Neuronal stem cell (in vitro differentiated cells): ENCODE results near the gene PAOX.

Source experiments
- DNase-seq: peaks from one replicate; pipeline ENCODE4 v3.0.0-alpha.2; 2013; ENCODE audit warnings: low spot score
- H2AFZ ChIP-seq: one replicate; pipeline ENCODE4 v1.6.1; 2013; ENCODE audit warnings: mild to moderate bottlenecking, low read length, inconsistent platforms
- H2AK5ac ChIP-seq: 2 replicates; pipeline ENCODE4 v1.6.1; 2013; ENCODE audit warnings: low read depth, mild to moderate bottlenecking, inconsistent platforms, low read length, moderate library complexity, mixed read lengths
- H2BK120ac ChIP-seq: 2 replicates; pipeline ENCODE4 v1.6.1; 2013; ENCODE audit warnings: low read depth, mild to moderate bottlenecking, inconsistent platforms, low read length, moderate library complexity, mixed read lengths
- H2BK12ac ChIP-seq: one replicate; pipeline ENCODE4 v1.6.1; 2013; ENCODE audit warnings: low read length, inconsistent platforms
- H2BK15ac ChIP-seq: 2 replicates; pipeline ENCODE4 v1.6.1; 2013; ENCODE audit warnings: mild to moderate bottlenecking, low read length, inconsistent platforms, mixed read lengths
- H2BK5ac ChIP-seq: one replicate; pipeline ENCODE4 v1.6.1; 2013; ENCODE audit warnings: inconsistent platforms, mild to moderate bottlenecking, low read length, moderate library complexity
- H3K14ac ChIP-seq: one replicate; pipeline ENCODE4 v1.6.1; 2013; ENCODE audit warnings: low read length, inconsistent platforms
- H3K18ac ChIP-seq: 2 replicates; pipeline ENCODE4 v1.6.1; 2013; ENCODE audit warnings: low read length, inconsistent platforms
- H3K23ac ChIP-seq: 2 replicates; pipeline ENCODE4 v1.6.1; 2013; ENCODE audit warnings: low read depth, mild to moderate bottlenecking, mixed read lengths, low read length, inconsistent platforms; ENCODE audit not compliant: poor library complexity
- H3K27ac ChIP-seq: replicated peaks from 3 replicates; pipeline ENCODE4 v1.5.1; 2013; ENCODE audit warnings: low read length, inconsistent platforms
- H3K27me3 ChIP-seq, 3 experiments: 2 replicates each; pipeline ENCODE4 v1.6.1; 2013; ENCODE audit warnings: low read length in 3 of 3, mild to moderate bottlenecking in 2 of 3, inconsistent platforms in 1 of 3, low read depth in 1 of 3, mixed read lengths in 1 of 3, moderate library complexity in 1 of 3; ENCODE audit not compliant: control insufficient read depth in 3 of 3, insufficient read depth in 3 of 3
- H3K36me3 ChIP-seq, 2 donors: replicated peaks in 1 of 2; 2 replicates each; pipeline ENCODE4 v1.6.1; 2013; ENCODE audit warnings: low read length in 2 of 2; ENCODE audit not compliant: control insufficient read depth in 2 of 2, insufficient read depth in 2 of 2
- H3K4ac ChIP-seq: 2 replicates; pipeline ENCODE4 v1.6.1; 2013; ENCODE audit warnings: inconsistent platforms, mild to moderate bottlenecking, low read length, moderate library complexity
- H3K4me1 ChIP-seq, 2 donors: 1 replicate in 1 of 2; 2 replicates in 1 of 2; pipeline ENCODE4 v1.6.1; 2013; ENCODE audit warnings: low read length in 2 of 2, low read depth in 1 of 2; ENCODE audit not compliant: control insufficient read depth in 2 of 2, insufficient read depth in 1 of 2
- H3K4me2 ChIP-seq: one replicate; pipeline ENCODE4 v1.6.1; 2013; ENCODE audit warnings: mild to moderate bottlenecking, low read length, inconsistent platforms; ENCODE audit not compliant: insufficient read depth, poor library complexity, severe bottlenecking
- H3K4me3 ChIP-seq, 2 donors: 2 replicates each; pipeline ENCODE4 v1.5.1; 2013; ENCODE audit warnings: low read length in 2 of 2, mild to moderate bottlenecking in 2 of 2, inconsistent platforms in 1 of 2, moderate library complexity in 1 of 2
- H3K79me1 ChIP-seq: one replicate; pipeline ENCODE4 v1.6.1; 2013; ENCODE audit warnings: low read depth, mild to moderate bottlenecking, inconsistent platforms, low read length, moderate library complexity
- H3K9ac ChIP-seq: one replicate; pipeline ENCODE4 v1.6.1; 2013; ENCODE audit warnings: mild to moderate bottlenecking, low read depth, low read length, inconsistent platforms; ENCODE audit not compliant: poor library complexity
- H3K9me3 ChIP-seq, 2 donors: replicated peaks in 1 of 2; 2 replicates each; pipeline versions ENCODE3 to v1.6.1; 2013; ENCODE audit warnings: low read length in 2 of 2, mild to moderate bottlenecking in 2 of 2, inconsistent platforms in 1 of 2, low read depth in 1 of 2, mixed read lengths in 1 of 2, moderate library complexity in 1 of 2; ENCODE audit not compliant: control insufficient read depth in 2 of 2, insufficient read depth in 1 of 2
- H4K8ac ChIP-seq: one replicate; pipeline ENCODE4 v1.6.1; 2013; ENCODE audit warnings: low read depth, mild to moderate bottlenecking, inconsistent platforms, low read length, moderate library complexity
- H4K91ac ChIP-seq: one replicate; pipeline ENCODE4 v1.6.1; 2013; ENCODE audit warnings: low read length, low read depth, mild to moderate bottlenecking, inconsistent platforms; ENCODE audit not compliant: poor library complexity
- WGBS, 2 donors: extraction: QIAGEN DNeasy Blood & Tissue Kit; methylation state at CpG; one replicate each; pipeline ENCODE4 v1.1.7; 2013; ENCODE audit warnings: missing lambda C conversion rate in 2 of 2, mixed read lengths in 1 of 2; ENCODE audit not compliant: insufficient read length in 2 of 2, insufficient replicate concordance in 1 of 2; ENCODE audit errors: extremely low coverage in 2 of 2; 5-methylcytosine and 5-hydroxymethylcytosine counted together

PAOX gene

GRCh38 chr10:133339708-133340380 is 39.2 kb upstream of the PAOX start:
- H2BK120ac ChIP-seq = no peak overlapping the region
- H4K8ac ChIP-seq = no peak overlapping the region
- H2AK5ac ChIP-seq = no peak overlapping the region
- H3K79me1 ChIP-seq = peaks cover 6% of the 10 kb centered on the region
- no peak overlapping the region for H2BK12ac ChIP-seq
- peaks cover 12 to 39% (median 29%) of the 10 kb centered on the region in 3 experiments for H3K27me3 ChIP-seq
- H3K18ac ChIP-seq = peak overlapping the region; percentile 35
- WGBS, 2 donors = 100% methylated on average over 3 of the region's 13 CpGs; no CpG with 5 or more reads in 1 of the 2 donors
- no peak overlapping the region for H2BK5ac ChIP-seq
- peaks cover 6 to 7% of the 10 kb centered on the region in 2 donors for H3K4me1 ChIP-seq
- H3K27ac ChIP-seq = no peak overlapping the region
- no peak overlapping the region for H4K91ac ChIP-seq
- H3K14ac ChIP-seq = no peak overlapping the region
- no peak overlapping the region for H3K23ac ChIP-seq
- no peak overlapping the region for H3K4ac ChIP-seq
- H3K36me3 ChIP-seq = no peaks in the 10 kb centered on the region
- no peak overlapping the region for H2AFZ ChIP-seq
- no peak overlapping the region for H2BK15ac ChIP-seq
- no peak for DNase-seq
- peak overlapping the region in 1 of 2 donors; percentile 67 for H3K4me3 ChIP-seq
- peaks cover under 1 to 20% of the 10 kb centered on the region in 2 donors for H3K9me3 ChIP-seq
- H3K4me2 ChIP-seq = no peak overlapping the region
- no peak overlapping the region for H3K9ac ChIP-seq

GRCh38 chr10:133341983-133342382 is 37.1 kb upstream of the PAOX start:
- H4K91ac ChIP-seq = no peak overlapping the region
- H2BK120ac ChIP-seq = no peak overlapping the region
- H3K36me3 ChIP-seq = no peaks in the 10 kb centered on the region
- H2BK15ac ChIP-seq = no peak overlapping the region
- H2AK5ac ChIP-seq = no peak overlapping the region
- H3K9ac ChIP-seq = no peak overlapping the region
- H3K9me3 ChIP-seq = peaks cover 10 to 20% of the 10 kb centered on the region in 2 donors
- H3K14ac ChIP-seq = no peak overlapping the region
- no peak overlapping the region for H2BK5ac ChIP-seq
- no peak overlapping the region for H3K27ac ChIP-seq
- no peak overlapping the region for H4K8ac ChIP-seq
- H3K18ac ChIP-seq = no peak overlapping the region
- peaks cover 7% of the 10 kb centered on the region for H3K79me1 ChIP-seq
- H3K4me1 ChIP-seq = peaks cover 0 to 1% of the 10 kb centered on the region in 2 donors
- DNase-seq = no peak
- H3K27me3 ChIP-seq = peaks cover 0 to 18% (median 8%) of the 10 kb centered on the region in 3 experiments
- no peak overlapping the region for H2BK12ac ChIP-seq
- H3K4me2 ChIP-seq = no peak overlapping the region
- H3K4me3 ChIP-seq = no peak overlapping the region
- WGBS, 2 donors = no CpG with 5 or more reads among the region's 4 CpGs
- no peak overlapping the region for H2AFZ ChIP-seq
- no peak overlapping the region for H3K23ac ChIP-seq
- no peak overlapping the region for H3K4ac ChIP-seq

- Histone ChIP-seq H2BK120ac (no peak overlapping the region), H3K4me3 (no peak overlapping the region), H3K23ac (no peak overlapping the region), H2BK15ac (no peak overlapping the region), H3K27me3 (peaks cover 0 to 8% (median 0%) of the 10 kb centered on the region in 3 experiments), H2AFZ (no peak overlapping the region), H3K9me3 (peaks cover 10 to 14% of the 10 kb centered on the region in 2 donors), H3K18ac (no peak overlapping the region), H3K79me1 (peaks cover 7% of the 10 kb centered on the region), H3K4me1 (peaks cover 0 to 3% of the 10 kb centered on the region in 2 donors), H4K8ac (no peak overlapping the region), H2BK12ac (no peak overlapping the region), H3K36me3 (no peaks in the 10 kb centered on the region), H3K4me2 (no peak overlapping the region), H3K9ac (no peak overlapping the region), H2BK5ac (no peak overlapping the region), H3K27ac (no peak overlapping the region), H3K4ac (no peak overlapping the region), H4K91ac (no peak overlapping the region), H2AK5ac (no peak overlapping the region), H3K14ac (no peak overlapping the region)
- no CpG with 5 or more reads among the region's 8 CpGs for WGBS, 2 donors
- DNase-seq = no peak
These were observed 36.1 kb upstream of the PAOX start for GRCh38 chr10:133342942-133343341.

- no peak overlapping the region for H2AK5ac ChIP-seq
- peaks cover 0 to 3% of the 10 kb centered on the region in 2 donors for H3K4me1 ChIP-seq
- no CpG with 5 or more reads among the region's 9 CpGs for WGBS, 2 donors
- H3K18ac ChIP-seq = no peak overlapping the region
- H3K27ac ChIP-seq = no peak overlapping the region
- H4K8ac ChIP-seq = no peak overlapping the region
- no peak overlapping the region for H3K4ac ChIP-seq
- no peak overlapping the region for H4K91ac ChIP-seq
- no peak overlapping the region for H3K14ac ChIP-seq
- no peak for DNase-seq
- H3K27me3 ChIP-seq = peaks cover 0 to 3% (median 0%) of the 10 kb centered on the region in 3 experiments
- H2BK15ac ChIP-seq = no peak overlapping the region
- H3K79me1 ChIP-seq = peaks cover 7% of the 10 kb centered on the region
- no peaks in the 10 kb centered on the region for H3K36me3 ChIP-seq
- no peak overlapping the region for H2BK12ac ChIP-seq
- H2BK5ac ChIP-seq = no peak overlapping the region
- H3K23ac ChIP-seq = no peak overlapping the region
- no peak overlapping the region for H3K4me2 ChIP-seq
- H3K9ac ChIP-seq = no peak overlapping the region
- H2BK120ac ChIP-seq = no peak overlapping the region
- no peak overlapping the region for H2AFZ ChIP-seq
- H3K9me3 ChIP-seq = peaks cover 8 to 10% of the 10 kb centered on the region in 2 donors
- no peak overlapping the region for H3K4me3 ChIP-seq
These were observed 35.5 kb upstream of the PAOX start for GRCh38 chr10:133343558-133343957.
